ENCODE measurements around the gene SPATA31C2.
"Not testable (repeated sequence)": the region's sequence is repeated elsewhere in the genome, so short reads cannot be mapped to it uniquely, and the experiment has no call there.

Gene SPATA31C2

GRCh38 chr9:88138375-88138774, at the start of gene SPATA31C2:
TSS of gene SPATA31C2 (minus strand) at chr9:88138475. CDS start at chr9:88138446, 29 bp downstream.
- not testable (repeated sequence) for DNase-seq

GRCh38 chr9:88187631-88188030, 49.4 kb upstream of the SPATA31C2 start:
- DNase-seq = no peak

DNA sequence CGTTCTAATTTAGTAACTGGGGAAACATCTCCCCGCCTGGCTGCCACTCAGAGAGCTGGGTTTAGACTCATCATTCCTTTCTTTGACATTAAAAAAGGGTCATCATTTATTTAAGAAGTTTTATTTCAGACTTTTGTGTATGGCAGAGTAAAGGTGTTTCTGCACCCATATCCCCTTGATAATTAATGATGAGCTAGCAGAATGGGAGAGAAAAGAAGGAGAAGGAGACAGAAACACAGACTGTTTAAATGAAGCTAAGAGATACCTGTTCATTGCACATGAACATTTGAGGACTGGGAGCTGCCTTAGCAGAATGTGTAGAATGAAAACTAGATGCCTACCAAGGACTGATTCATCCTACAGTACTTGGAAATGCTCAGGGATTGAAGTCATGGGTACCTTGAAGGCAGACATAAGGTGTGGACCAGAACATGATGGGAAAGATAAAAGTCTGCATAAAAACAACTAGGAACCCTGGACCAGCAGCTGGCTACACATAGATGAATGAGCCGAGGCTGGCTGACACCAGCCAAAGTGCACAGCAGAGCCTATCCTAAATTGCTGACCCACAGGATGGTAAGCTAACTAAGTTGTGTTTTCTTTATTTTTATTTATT, 48.3 kb upstream of the SPATA31C2 start:
- no peak for DNase-seq

DNA sequence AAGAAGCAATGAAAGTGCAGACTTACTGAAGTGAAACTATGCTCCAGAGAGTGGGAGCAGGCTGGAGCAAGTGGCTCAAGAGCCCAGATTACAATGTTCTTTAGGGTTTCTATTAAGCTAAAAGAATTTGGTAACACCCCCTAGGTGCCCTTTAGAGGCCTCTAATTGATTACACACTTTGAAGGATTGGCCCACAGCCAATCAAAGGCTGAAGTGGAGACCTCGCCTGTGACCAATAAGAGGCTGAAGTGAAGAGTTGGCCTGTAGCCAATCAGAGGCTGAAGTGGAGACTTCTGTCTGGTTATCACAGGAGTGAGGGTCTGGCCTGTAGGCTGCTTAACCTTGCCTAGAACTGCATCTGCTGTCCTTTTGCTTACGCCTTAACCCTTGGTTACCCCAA, 46.7 kb upstream of the SPATA31C2 start:
- no peak for DNase-seq

DNA sequence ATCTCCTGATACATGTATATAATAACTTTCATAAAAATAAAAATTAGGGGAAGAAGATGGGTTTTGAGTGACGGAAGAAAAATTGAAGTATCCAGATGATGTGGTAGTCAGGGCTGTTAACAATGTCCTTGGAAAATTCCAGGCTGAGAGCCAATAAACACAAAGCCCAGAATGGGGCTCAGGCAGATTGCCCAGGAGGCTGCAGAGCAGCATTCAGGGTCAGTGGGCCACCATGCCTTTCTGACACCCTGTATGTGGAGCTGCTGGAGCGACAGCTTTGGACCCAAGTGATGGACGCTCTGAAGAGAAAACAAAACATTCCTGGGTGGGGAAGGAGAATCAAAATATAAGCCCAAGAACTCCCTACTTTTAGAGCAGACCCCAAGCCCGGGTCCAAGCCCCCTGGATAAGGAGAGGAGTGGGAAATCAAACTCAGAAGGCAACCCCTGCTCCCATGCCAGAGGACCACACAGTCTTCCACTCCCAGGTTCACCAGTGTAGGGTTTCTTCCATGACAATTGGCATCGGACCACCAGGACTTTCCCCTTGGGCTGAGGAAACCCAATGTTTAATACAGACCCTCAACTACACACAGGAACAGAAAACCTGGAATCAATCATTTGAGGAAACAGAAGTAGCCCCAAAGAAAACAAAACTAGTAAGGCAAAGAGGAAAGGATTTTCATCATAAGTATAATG, 45.7 kb upstream of the SPATA31C2 start:
- no peak for DNase-seq

- no peak for DNase-seq
Observed at GRCh38 chr9:88182501-88182900, 44.2 kb upstream of the SPATA31C2 start.

- DNase-seq = no peak
Observed at GRCh38 chr9:88180081-88180765, 41.9 kb upstream of the SPATA31C2 start.

- DNase-seq = peak in 1 of 2 donors; percentile 1
Observed at GRCh38 chr9:88179062-88179521, 40.8 kb upstream of the SPATA31C2 start.

DNA sequence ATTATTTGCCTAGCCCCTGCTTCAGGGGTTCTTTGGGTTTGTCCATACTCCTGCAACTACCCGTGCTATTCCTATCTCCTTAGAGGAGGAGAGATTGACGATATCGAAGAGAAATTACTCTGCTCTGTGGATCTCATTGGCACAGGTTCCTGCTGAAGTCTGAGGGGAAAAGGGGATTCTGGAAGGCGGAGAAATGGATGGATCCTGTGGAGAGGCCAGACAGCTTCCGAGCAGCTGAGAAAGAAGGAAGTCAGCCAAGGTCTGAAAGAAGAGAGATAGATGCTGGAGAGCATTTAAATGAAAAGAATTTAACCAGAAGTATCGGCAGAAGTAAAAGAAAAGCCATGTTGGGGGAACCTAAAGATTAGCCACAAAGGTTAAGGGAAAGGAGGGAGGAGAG, 40.4 kb upstream of the SPATA31C2 start:
- no peak for DNase-seq

GRCh38 chr9:88177371-88177770, 39.1 kb upstream of the SPATA31C2 start:
- no peak for DNase-seq

- DNase-seq = no peak
Observed at GRCh38 chr9:88174324-88174723, 36.0 kb upstream of the SPATA31C2 start.

DNA sequence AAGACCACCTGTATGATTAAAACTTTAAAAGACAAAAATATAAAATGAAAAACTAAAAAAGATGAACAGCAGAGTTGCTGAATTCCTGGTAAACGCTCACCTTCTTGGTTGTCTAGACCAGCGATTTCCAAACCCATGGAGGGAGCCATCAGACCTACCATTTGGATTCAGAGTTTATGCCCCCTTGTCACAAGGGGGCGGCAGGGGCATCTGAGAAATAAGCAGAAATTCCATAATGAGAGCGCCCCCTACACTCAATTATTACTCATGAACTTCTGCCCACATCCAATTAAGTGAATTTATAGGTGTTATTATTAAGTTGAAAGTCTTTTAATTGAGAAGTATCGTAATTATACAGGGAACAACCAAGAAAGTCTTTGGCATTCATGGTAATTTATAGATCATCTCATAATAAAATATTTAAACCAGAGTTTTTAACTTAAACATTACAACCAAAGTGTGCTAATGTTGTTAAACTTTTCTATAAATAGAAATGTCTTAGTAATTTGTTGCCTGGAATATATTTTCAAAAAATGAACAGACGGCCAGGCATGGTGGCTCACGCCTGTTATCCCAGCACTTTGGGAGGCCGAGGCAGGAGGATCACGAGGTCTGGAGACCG, 35.2 kb upstream of the SPATA31C2 start:
- peak; percentile 51 to 61 for DNase-seq

- DNase-seq = no peak
Observed at GRCh38 chr9:88169700-88170099, 31.4 kb upstream of the SPATA31C2 start.

GRCh38 chr9:88168564-88168963, 30.3 kb upstream of the SPATA31C2 start:
- no peak for DNase-seq

DNA sequence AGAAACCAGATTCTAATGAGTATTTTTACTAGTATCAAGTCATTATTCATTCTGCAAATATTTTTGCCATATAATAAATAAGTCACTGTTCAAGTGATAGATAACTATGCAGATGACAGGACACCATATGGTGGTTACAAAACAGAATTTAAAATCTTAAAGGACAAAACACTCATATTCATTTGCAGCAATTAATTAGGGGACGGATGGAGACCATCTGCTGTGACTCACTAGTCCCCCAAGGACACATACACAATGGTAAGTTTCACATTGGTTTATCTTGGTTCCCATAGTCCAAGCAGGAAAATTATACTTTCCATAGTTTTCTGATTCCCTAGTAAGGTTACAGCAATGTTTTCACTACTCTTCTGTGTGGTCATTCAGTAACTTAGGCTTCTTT, 28.4 kb upstream of the SPATA31C2 start:
- DNase-seq = no peak

DNA sequence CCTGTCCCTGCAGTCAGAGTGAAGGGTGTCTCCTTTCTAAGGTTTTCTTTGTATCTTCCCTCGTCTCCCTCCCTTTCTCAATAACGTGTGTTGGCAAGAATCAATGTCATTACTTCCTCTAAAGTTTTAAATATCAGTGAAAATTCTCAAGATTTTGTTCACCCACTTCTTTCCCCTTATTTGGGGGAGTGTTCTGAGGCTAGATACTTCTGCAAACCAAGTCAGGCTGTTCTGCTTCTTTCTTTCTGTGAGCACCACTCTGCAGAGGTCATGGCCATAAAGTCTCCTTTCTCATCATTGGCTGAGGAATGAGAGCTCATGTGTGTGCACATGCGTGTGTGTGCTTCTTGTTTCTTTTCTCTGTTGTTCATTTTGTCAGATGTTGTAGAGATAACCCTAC, 26.6 kb upstream of the SPATA31C2 start:
- no peak for DNase-seq

DNA sequence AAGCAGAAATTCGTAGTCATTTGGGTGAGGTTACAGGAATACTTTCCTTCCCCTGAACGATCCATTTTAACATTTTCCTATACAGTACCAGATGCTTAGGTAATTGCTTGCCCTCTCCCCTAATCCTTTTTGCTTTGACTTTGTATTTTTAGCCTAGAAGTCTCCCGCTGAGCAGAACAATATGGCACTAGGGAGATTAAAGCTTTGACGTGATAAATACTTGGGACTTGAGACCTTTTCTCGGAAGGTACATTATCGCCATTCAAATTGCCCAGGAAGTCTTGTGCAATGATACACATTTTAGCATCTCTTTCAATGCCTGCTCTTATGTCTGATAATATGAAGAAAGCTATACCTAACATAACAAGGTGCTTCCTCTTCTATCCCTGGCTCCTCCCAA, 22.9 kb upstream of the SPATA31C2 start:
- no peak for DNase-seq

- no peak for DNase-seq
Observed at GRCh38 chr9:88143957-88144625, 5.8 kb upstream of the SPATA31C2 start.

- DNase-seq = no peak
Observed at GRCh38 chr9:88143179-88143578, 4.9 kb upstream of the SPATA31C2 start.

- not testable (repeated sequence) for DNase-seq
Observed at GRCh38 chr9:88133552-88133951, 4.7 kb downstream of the SPATA31C2 start.

DNA sequence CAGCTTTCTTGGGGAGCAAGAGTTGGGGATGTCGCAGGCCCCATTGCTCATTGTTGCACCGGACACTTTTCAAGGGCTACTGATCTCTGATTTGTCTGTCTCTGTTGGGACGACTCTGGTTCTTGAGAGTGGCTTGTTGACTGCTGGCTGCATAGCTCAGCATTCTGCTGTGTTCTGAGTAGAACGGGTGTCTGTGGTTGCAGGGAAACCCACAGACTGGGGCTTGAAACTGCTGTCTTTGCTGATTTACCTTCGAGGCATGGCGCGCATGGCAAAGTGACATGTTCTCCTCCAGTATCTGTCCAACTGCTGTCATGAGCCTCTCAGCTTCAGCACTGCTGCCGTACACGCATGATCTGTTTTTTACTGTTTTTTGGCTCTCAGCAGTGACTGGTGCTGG, 8.7 kb downstream of the SPATA31C2 start:
- DNase-seq = not testable (repeated sequence)

DNA sequence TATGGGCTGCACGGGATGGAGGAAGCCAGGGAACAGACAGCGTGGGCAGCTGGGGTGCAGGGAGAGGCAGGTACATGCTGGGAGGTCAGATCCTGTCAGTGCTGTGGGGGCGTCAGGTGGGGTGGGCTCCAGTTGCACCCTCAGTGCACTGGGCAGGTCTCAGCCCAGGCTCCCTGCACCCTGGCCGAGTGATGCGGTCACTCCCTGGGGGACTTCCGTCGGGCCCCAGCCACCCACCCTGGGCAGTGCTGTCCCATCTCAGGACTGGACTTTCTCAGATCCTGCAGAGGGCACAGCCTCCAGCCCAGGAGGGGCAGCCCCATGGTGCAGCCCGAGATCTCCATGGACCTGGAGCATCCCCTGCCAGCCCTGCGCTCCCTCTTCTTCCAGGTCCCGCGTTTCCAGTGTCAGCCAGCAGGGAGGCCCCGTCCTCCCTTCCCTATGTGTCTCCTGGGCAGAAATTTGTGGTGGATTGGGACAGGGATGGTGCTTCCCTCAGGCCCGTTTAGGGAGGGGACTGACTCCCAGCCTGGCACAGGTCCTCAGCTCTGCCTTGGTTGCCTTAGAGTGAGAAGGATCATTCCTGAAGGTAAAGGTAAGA, 10.5 kb downstream of the SPATA31C2 start:
- not testable (repeated sequence) for DNase-seq

Measured in activated CD4-positive, alpha-beta T cell treated with anti-CD3 and anti-CD28 coated beads for 4 hours (primary cell).